ENCODE measurements around the gene NEK9. TPM values are rescaled to one million over a fixed set of nuclear protein-coding genes. Genes with fewer than 3 reads are reported as not detected.

The NEK9 gene
- total and polyA plus RNA-seq, 10 of the 15 experiments (the other 5 are each of a cell fraction or from before 2014, with no cell fraction given) = 6.0 to 78.8 (median 44.7) TPM

GRCh38 chr14:75054421-75054820 lies 72.4 kb downstream of the NEK9 start:
- WGBS (ENCODE audit: insufficient coverage, insufficient replicate concordance, low lambda C conversion rate, missing lambda C conversion rate) = 95% methylated on average over 1 of the region's 1 CpG
- H3K9ac ChIP-seq (ENCODE audit: control insufficient read depth, insufficient read depth, low read length) = no peak overlapping the region
- RAD21 ChIA-PET (ENCODE audit: unreplicated experiment) = interaction anchor here (0.6 to 0.7 kb wide), 2 partner anchors 19 to 86 kb away, joined by 3 to 6 read pairs; no protein-coding TSS in a partner anchor
- CTCF ChIA-PET = no interaction called here
- SMC1A ChIA-PET (ENCODE audit: uncharacterized antibody, unreplicated experiment) = interaction anchor here (0.9 to 1.1 kb wide), 2 partner anchors 8 to 9 kb away, joined by 3 to 4 read pairs; partner anchors contain the start of gene ACYP1
- peaks cover 12% of the 10 kb centered on the region for H3K79me2 ChIP-seq (ENCODE audit: control insufficient read depth, insufficient read depth, low read length)
- no peaks in the 10 kb centered on the region for H3K4me1 ChIP-seq (ENCODE audit: control insufficient read depth, insufficient read depth, low read length)
- H3K4me2 ChIP-seq (ENCODE audit: control insufficient read depth, insufficient read depth) = no peak overlapping the region
- ATAC-seq (no peak), DNase-seq (ENCODE audit: low read depth, low spot score) (no peak), FAIRE-seq (no peak)
- no peaks in the 10 kb centered on the region for H3K27me3 ChIP-seq (replicated peaks in 1 of 2; ENCODE audit: control insufficient read depth in 2 of 2, insufficient read depth in 2 of 2, low read length in 1 of 2)
- H3K4me3 ChIP-seq = no peak overlapping the region
- no peak overlapping the region for H2AFZ ChIP-seq (ENCODE audit: control insufficient read depth, low read depth, low read length)
- no peaks in the 10 kb centered on the region for H3K36me3 ChIP-seq (ENCODE audit: control insufficient read depth in 2 of 2, insufficient read depth in 2 of 2, low read length in 1 of 2)
- BruUV-seq (replicated peaks) = no TSS peak
- intact Hi-C loops (cut with micrococcal nuclease; ENCODE audit: unreplicated experiment) = no loop called here
- no peaks in the 10 kb centered on the region; the same call in 2 of the 3 replicates for H3K9me3 ChIP-seq (replicated peaks; ENCODE audit: control insufficient read depth, insufficient read depth, low read length)
- TF ChIP-seq SKIL (IDR thresholded peaks at IDR 0.05; ENCODE audit: low read depth, poor library complexity, severe bottlenecking) (no peak), SPI1 (IDR thresholded peaks at IDR 0.05; ENCODE audit: borderline replicate concordance, insufficient read depth, low read depth, low read length) (no peak), IRF5 (IDR thresholded peaks at IDR 0.05; ENCODE audit: borderline replicate concordance) (no peak), EED (IDR thresholded peaks at IDR 0.05; ENCODE audit: low read depth) (no peak), ETV6 (conservative IDR thresholded peaks at IDR 0.05 in 1 of 2, IDR thresholded peaks at IDR 0.05 in 1 of 2; ENCODE audit: borderline replicate concordance in 1 of 2, low read depth in 1 of 2) (no peak), ZNF207 (IDR thresholded peaks at IDR 0.05; ENCODE audit: borderline replicate concordance) (no peak), STAT1 (conservative IDR thresholded peaks at IDR 0.05) (no peak), E2F4 (IDR thresholded peaks at IDR 0.05; ENCODE audit: low read depth, low read length) (no peak), MYB (IDR thresholded peaks at IDR 0.05; ENCODE audit: borderline replicate concordance, low read depth, low read length) (no peak)
- H4K20me1 ChIP-seq (ENCODE audit: control insufficient read depth, insufficient read depth) = no peaks in the 10 kb centered on the region
- no peak overlapping the region for H3K27ac ChIP-seq (ENCODE audit: control insufficient read depth, insufficient read depth)
- POLR2A ChIA-PET = interaction anchor here (1.4 to 1.6 kb wide), 3 partner anchors 8 to 51 kb away, joined by 3 to 7 read pairs (median 5); partner anchors contain the start of genes ACYP1 and EIF2B2
- in situ Hi-C loops (cut with MboI) = no loop called here
